ENCODE data around the gene C14orf132.

The C14orf132 gene

GRCh38 chr14:96055753-96056508 lies 16.8 kb downstream of the C14orf132 start:
- no peak for DNase-seq
- in situ Hi-C loops (cut with HindIII; ENCODE audit: low pct_ligation_motif_present, low pct_unique_long_range_greater_than_20kb, low sequenced_read_pairs): no loop called here

DNA sequence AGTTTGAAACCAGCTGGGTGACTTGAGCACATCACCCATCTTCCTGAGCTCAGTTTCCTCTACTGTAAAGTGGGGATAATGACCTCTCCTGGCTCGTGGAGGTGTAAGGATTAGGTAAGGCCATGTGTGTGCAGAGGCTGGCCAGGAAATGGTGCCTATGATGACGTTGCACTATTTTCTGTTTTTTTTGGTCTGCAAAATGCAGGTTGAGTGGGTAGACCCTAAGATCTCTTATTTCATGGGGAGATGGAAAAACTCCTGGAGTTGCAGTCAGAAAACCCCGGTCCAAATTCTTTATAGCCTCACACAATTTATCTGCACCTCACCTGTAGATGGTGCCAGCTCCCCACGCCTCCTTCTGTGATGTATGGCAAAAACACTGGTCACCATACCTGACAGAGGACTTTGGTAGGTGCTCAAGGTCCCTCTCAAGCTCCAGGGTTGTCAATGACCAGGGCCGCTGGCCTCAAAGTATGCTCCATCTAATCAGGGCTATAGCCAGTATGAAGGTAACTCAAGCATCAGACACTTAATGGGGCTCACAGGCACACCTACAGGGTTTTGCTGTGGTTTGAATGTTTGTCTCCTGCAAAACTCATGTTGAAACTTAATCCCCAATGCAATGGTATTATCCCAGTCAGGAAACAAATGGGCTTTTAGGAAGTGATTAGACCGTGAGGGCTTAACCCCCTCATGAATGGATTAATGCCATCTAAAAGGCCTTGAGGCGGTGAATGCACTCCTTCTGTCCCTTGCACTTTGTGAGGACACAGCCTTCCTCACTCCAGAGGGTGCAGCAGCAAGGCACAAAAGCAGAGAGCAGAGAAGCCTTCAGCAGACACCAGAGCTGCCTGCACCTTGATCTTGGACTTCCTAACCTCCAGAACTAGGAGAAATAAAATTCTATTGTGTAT lies 17.6 kb downstream of the C14orf132 start:
- in situ Hi-C loops (cut with HindIII; ENCODE audit: low pct_ligation_motif_present, low pct_unique_long_range_greater_than_20kb, low sequenced_read_pairs): no loop called here
- no peak for DNase-seq

GRCh38 chr14:96057738-96058137 lies 18.6 kb downstream of the C14orf132 start:
- in situ Hi-C loops (cut with HindIII; ENCODE audit: low pct_ligation_motif_present, low pct_unique_long_range_greater_than_20kb, low sequenced_read_pairs): no loop called here
- no peak for DNase-seq

GRCh38 chr14:96058576-96059200 lies 19.5 kb downstream of the C14orf132 start:
- DNase-seq: no peak
- in situ Hi-C loops (cut with HindIII; ENCODE audit: low pct_ligation_motif_present, low pct_unique_long_range_greater_than_20kb, low sequenced_read_pairs): no loop called here

GRCh38 chr14:96059519-96060135 lies 20.5 kb downstream of the C14orf132 start:
- in situ Hi-C loops (cut with HindIII; ENCODE audit: low pct_ligation_motif_present, low pct_unique_long_range_greater_than_20kb, low sequenced_read_pairs): no loop called here
- DNase-seq: no peak

GRCh38 chr14:96060186-96060933 lies 21.2 kb downstream of the C14orf132 start:
- no peak for DNase-seq
- in situ Hi-C loops (cut with HindIII; ENCODE audit: low pct_ligation_motif_present, low pct_unique_long_range_greater_than_20kb, low sequenced_read_pairs): no loop called here

- in situ Hi-C loops (cut with HindIII; ENCODE audit: low pct_ligation_motif_present, low pct_unique_long_range_greater_than_20kb, low sequenced_read_pairs): no loop called here
- no peak for DNase-seq
Measured at GRCh38 chr14:96062010-96062409, 22.8 kb downstream of the C14orf132 start.

GRCh38 chr14:96062506-96062905 lies 23.3 kb downstream of the C14orf132 start:
- DNase-seq: no peak
- in situ Hi-C loops (cut with HindIII; ENCODE audit: low pct_ligation_motif_present, low pct_unique_long_range_greater_than_20kb, low sequenced_read_pairs): no loop called here

GRCh38 chr14:96064866-96065265 lies 25.7 kb downstream of the C14orf132 start:
- in situ Hi-C loops (cut with HindIII; ENCODE audit: low pct_ligation_motif_present, low pct_unique_long_range_greater_than_20kb, low sequenced_read_pairs): no loop called here
- DNase-seq: no peak

DNA sequence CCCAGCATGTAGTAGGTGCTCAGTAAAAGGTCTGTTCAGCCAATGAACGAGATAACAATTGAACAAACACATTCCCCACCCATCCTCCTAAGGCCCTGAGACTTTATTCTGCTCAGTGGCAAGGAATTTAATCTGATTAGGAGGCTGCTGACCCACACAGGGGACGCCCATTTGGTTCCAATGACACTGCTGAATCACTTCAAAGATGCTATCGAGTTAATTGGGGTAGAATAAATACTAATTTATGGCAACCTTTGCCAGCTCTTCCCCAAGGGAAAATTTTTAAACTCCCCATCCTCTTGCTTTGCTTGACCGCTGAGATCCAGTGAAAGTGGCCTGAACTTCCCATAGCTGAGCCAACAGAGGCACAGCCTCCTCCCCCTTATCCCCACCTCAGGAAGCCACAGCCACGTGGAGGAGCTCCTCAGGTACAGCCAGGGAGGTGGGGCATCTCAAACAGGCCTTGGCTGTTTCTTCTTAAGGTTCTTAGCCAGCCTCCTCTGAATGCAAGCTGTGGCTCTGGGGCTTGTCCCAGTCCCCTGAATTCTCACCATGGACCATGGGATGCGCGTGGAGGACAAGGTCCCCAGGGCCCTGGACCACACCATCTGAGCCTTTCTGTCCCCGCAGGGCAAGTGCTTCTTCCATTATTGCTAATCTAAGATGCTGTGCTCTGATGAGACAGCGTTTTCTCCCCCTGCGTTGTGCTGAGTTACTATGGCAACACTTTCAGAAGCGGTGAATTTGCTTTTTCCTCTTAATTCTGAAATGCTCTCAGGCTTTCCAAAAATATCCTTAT lies 26.7 kb downstream of the C14orf132 start:
- no peak for DNase-seq
- in situ Hi-C loops (cut with HindIII; ENCODE audit: low pct_ligation_motif_present, low pct_unique_long_range_greater_than_20kb, low sequenced_read_pairs): no loop called here

- no peak for DNase-seq
- in situ Hi-C loops (cut with HindIII; ENCODE audit: low pct_ligation_motif_present, low pct_unique_long_range_greater_than_20kb, low sequenced_read_pairs): no loop called here
Measured at GRCh38 chr14:96066976-96067375, 27.8 kb downstream of the C14orf132 start.

GRCh38 chr14:96067985-96068930 lies 29.1 kb downstream of the C14orf132 start:
- DNase-seq: no peak
- in situ Hi-C loops (cut with HindIII; ENCODE audit: low pct_ligation_motif_present, low pct_unique_long_range_greater_than_20kb, low sequenced_read_pairs): no loop called here

- no peak for DNase-seq
- in situ Hi-C loops (cut with HindIII; ENCODE audit: low pct_ligation_motif_present, low pct_unique_long_range_greater_than_20kb, low sequenced_read_pairs): no loop called here
Measured at GRCh38 chr14:96069421-96069820, 30.3 kb downstream of the C14orf132 start.

- no peak for DNase-seq
- in situ Hi-C loops (cut with HindIII; ENCODE audit: low pct_ligation_motif_present, low pct_unique_long_range_greater_than_20kb, low sequenced_read_pairs): no loop called here
Measured at GRCh38 chr14:96071561-96071960, 32.4 kb downstream of the C14orf132 start.

DNA sequence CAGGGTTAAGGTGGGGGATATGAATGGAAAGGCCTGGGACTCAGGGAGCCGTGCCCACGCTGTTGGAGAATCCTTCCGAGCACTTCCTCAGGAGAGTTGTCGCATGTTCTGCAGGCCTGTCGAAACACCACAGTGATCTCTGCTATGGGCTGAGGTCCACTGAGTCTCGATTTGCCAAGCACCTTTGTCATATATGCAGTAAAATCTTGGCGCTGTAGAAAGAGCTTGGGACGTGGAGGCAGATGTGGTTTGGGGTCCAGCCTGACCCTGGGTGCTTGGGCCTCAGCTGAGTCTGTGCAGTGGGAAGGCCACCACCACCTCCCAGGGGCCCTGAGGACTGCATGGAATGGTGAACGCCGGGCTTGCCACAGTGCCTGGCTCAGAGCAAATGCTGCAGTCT lies 32.9 kb downstream of the C14orf132 start:
- in situ Hi-C loops (cut with HindIII; ENCODE audit: low pct_ligation_motif_present, low pct_unique_long_range_greater_than_20kb, low sequenced_read_pairs): no loop called here
- no peak for DNase-seq

- in situ Hi-C loops (cut with HindIII; ENCODE audit: low pct_ligation_motif_present, low pct_unique_long_range_greater_than_20kb, low sequenced_read_pairs): no loop called here
Measured at GRCh38 chr14:96072746-96073145, 33.6 kb downstream of the C14orf132 start.

More at GRCh38 chr14:96072746-96073145, 33.6 kb downstream of the C14orf132 start:
- no peak for DNase-seq
